ENCODE data around the gene TXNDC17. TPM values are rescaled to one million over a fixed set of nuclear protein-coding genes. Genes with fewer than 3 reads are reported as not detected.

The TXNDC17 gene
- total and polyA plus RNA-seq, 2 of the 8 experiments (the other 6 are each of a cell fraction or from before 2014, with no cell fraction given): 182 to 410 TPM

DNA sequence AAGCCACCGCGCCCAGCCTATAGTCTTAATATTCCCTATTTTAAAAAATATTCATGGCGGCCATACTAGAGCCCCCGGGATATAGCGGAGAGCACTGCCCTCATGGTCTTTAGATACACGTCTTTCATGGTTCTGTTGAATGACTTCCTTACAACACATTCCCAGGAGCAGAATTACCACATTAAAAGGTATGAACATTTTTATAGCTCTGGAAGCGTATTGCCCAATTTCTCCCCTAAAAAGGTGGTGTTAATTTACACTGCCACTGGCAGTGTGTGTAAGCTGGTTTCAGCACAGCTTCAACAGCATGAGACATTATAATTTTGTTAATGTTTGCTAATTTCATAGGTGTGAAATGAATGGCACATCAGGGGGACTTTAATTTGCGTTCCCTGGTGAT, 29.7 kb downstream of the TXNDC17 start:
- DNase-seq (ENCODE audit: low read depth in 1 of 2, low spot score in 2 of 2) (no peak), FAIRE-seq (no peak)
- peaks cover 0 to 2% of the 10 kb centered on the region in 2 experiments for H4K20me1 ChIP-seq (replicated peaks in 1 of 2; ENCODE audit: control insufficient read depth in 1 of 2, insufficient read depth in 2 of 2, low read length in 2 of 2)
- no peak overlapping the region for H4K8ac ChIP-seq (ENCODE audit: extremely low read depth, insufficient read depth, low read length)
- no peak overlapping the region for H2BK120ac ChIP-seq (replicated peaks; ENCODE audit: low read depth, low read length)
- H3K4me1 ChIP-seq (replicated peaks in 1 of 4; ENCODE audit: control insufficient read depth in 3 of 4, insufficient read depth in 4 of 4, low read length in 3 of 4): peaks cover 0 to 2% (median 1%) of the 10 kb centered on the region in 4 experiments; a peak in 1 of 7 replicates
- no peak overlapping the region for H4K5ac ChIP-seq (ENCODE audit: insufficient read length, low read depth, low read length)
- WGBS, 2 experiments (ENCODE audit: extremely low coverage in 1 of 2, insufficient coverage in 1 of 2, insufficient read length in 1 of 2, insufficient replicate concordance in 2 of 2, low coverage in 1 of 2, low lambda C conversion rate in 2 of 2, missing lambda C conversion rate in 1 of 2): 87% methylated on average over 8 of the region's 8 CpGs; no CpG with 5 or more reads in 1 of the 2 experiments
- no peak overlapping the region for H3K56ac ChIP-seq (replicated peaks; ENCODE audit: insufficient read length, low read depth, low read length)
- no peaks in the 10 kb centered on the region for H3K23me2 ChIP-seq (ENCODE audit: low read depth, low read length)
- H2BK15ac ChIP-seq (ENCODE audit: low read length): no peak overlapping the region
- ChIA-PET POLR2A (ENCODE audit: partially characterized antibody) (no interaction called here), CTCF (ENCODE audit: partially characterized antibody) (interaction anchor here (0.9 to 3.5 kb wide), 6 partner anchors 32 to 222 kb away, joined by 3 to 24 read pairs (median 7); no protein-coding TSS in a partner anchor)
- H3K27me3 ChIP-seq (replicated peaks in 1 of 4; ENCODE audit: control insufficient read depth in 3 of 4, extremely low read depth in 1 of 4, insufficient read depth in 3 of 4, low read length in 3 of 4): 0 out of 7 replicates have a peak, but pooled peaks cover 0 to 2% (median under 1%) of the 10 kb centered on the region in 4 experiments
- H3K27ac ChIP-seq (ENCODE audit: low read depth, low read length): no peak overlapping the region
- no peak overlapping the region for H3K4me3 ChIP-seq (ENCODE audit: extremely low read depth in 1 of 4, insufficient read depth in 2 of 4, low read depth in 3 of 4, low read length in 4 of 4)
- H2BK12ac ChIP-seq (ENCODE audit: low read depth, low read length): no peak overlapping the region
- no peaks in the 10 kb centered on the region for H3K36me3 ChIP-seq (ENCODE audit: control insufficient read depth in 2 of 4, insufficient read depth in 4 of 4, low read length in 3 of 4)
- H3K4me2 ChIP-seq (ENCODE audit: insufficient read depth in 1 of 2, low read depth in 2 of 2, low read length in 2 of 2): no peak overlapping the region
- H3K9me3 ChIP-seq (ENCODE audit: insufficient read depth in 2 of 2, low read depth in 1 of 2, low read length in 1 of 2): no peaks in the 10 kb centered on the region
- no peaks in the 10 kb centered on the region for H3K79me1 ChIP-seq (ENCODE audit: low read depth, low read length)
- H4K91ac ChIP-seq (replicated peaks; ENCODE audit: insufficient read length, low read length): no peak overlapping the region
- no peak overlapping the region for H3K23ac ChIP-seq (ENCODE audit: insufficient read length)
- no peak overlapping the region for H2AK5ac ChIP-seq (ENCODE audit: low read depth, low read length)
- no peak overlapping the region for H3K18ac ChIP-seq (ENCODE audit: extremely low read depth, low read length)
- no peak overlapping the region for H2BK20ac ChIP-seq (ENCODE audit: low read length)
- no peaks in the 10 kb centered on the region for H3K79me2 ChIP-seq (ENCODE audit: control insufficient read depth in 1 of 2, insufficient read depth in 2 of 2, low read length in 2 of 2)
- no peak overlapping the region for H3K9ac ChIP-seq (replicated peaks in 1 of 4; ENCODE audit: extremely low read depth in 1 of 4, low read depth in 3 of 4, low read length in 3 of 4)
- H2BK5ac ChIP-seq (ENCODE audit: low read depth, low read length): no peak overlapping the region
- no peak overlapping the region for H3K4ac ChIP-seq (replicated peaks; ENCODE audit: insufficient read length, low read depth, low read length)
- no peak overlapping the region for H3K14ac ChIP-seq (ENCODE audit: insufficient read length)
- no peak overlapping the region for H2AFZ ChIP-seq (ENCODE audit: low read length)
- TF ChIP-seq YY1 (IDR thresholded peaks at IDR 0.05; ENCODE audit: low read depth, low read length) (no peak), GABPA (IDR thresholded peaks at IDR 0.05; ENCODE audit: borderline replicate concordance, insufficient read depth, low read length) (no peak), BCL11A (IDR thresholded peaks at IDR 0.05; ENCODE audit: low read depth in 2 of 2, low read length in 2 of 2) (no peak), SP4 (IDR thresholded peaks at IDR 0.05; ENCODE audit: low read length) (no peak), CHD1 (IDR thresholded peaks at IDR 0.05; ENCODE audit: low read depth, low read length) (no peak), EP300 (IDR thresholded peaks at IDR 0.05; ENCODE audit: borderline replicate concordance in 1 of 2, low read depth in 2 of 2, low read length in 2 of 2) (no peak), CBX8 (IDR thresholded peaks at IDR 0.05; ENCODE audit: borderline replicate concordance, low read depth, low read length) (no peak), CTBP2 (IDR thresholded peaks at IDR 0.05; ENCODE audit: borderline replicate concordance, insufficient read depth, insufficient read length, low read length) (no peak), KDM1A (IDR thresholded peaks at IDR 0.05; ENCODE audit: borderline replicate concordance, low read length) (no peak), RNF2 (IDR thresholded peaks at IDR 0.05; ENCODE audit: borderline replicate concordance, low read depth, low read length, missing control alignments, poor library complexity, severe bottlenecking) (no peak)
- TF ChIP-seq, protein P1, sequence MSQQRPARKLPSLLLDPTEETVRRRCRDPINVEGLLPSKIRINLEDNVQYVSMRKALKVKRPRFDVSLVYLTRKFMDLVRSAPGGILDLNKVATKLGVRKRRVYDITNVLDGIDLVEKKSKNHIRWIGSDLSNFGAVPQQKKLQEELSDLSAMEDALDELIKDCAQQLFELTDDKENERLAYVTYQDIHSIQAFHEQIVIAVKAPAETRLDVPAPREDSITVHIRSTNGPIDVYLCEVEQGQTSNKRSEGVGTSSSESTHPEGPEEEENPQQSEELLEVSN (IDR thresholded peaks at IDR 0.05): no peak
